HFF-Myc (cell line): ENCODE measurements around the gene SEC14L5.

Experiments used
- DNase-seq: peaks from one replicate; pipeline ENCODE4 v3.0.0-alpha.2; 2011; ENCODE audit warnings: low read depth; ENCODE audit errors: extremely low read depth
- H3K4me3 ChIP-seq: replicated peaks from 2 replicates; pipeline ENCODE4 v1.5.1; 2011; ENCODE audit warnings: low read depth, mild to moderate bottlenecking, control low read depth, low read length
- TF ChIP-seq, protein P1 (sequence below): IDR thresholded peaks from 2 replicates; pipeline ENCODE4 v1.5.1; 2012; ENCODE audit warnings: mild to moderate bottlenecking, low read depth, low read length, control low read depth; ENCODE audit errors: missing control alignments

SEC14L5 gene

DNA sequence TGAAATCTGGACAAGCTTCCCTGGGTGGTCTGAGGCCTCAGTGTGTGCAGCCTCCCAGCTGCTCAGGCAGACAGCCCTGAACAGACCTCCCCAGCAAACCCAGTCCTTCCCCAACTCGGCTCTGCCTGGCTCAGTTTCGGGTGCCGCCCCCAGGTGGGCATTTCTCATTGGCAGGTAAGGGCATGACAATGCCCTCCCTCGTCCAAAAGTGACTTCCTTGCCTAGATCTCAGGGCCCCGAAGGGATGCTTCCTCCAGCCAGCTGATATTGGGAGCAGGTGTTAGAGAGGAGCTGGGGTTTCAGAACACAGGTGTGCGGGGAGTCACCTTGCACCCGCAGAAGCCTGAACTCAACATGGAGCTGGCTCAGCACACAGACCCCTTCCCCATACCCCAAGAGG lies 17.4 kb upstream of the SEC14L5 start:
- DNase-seq, result no peak
- no peak overlapping the region for H3K4me3 ChIP-seq
- TF ChIP-seq, protein P1, sequence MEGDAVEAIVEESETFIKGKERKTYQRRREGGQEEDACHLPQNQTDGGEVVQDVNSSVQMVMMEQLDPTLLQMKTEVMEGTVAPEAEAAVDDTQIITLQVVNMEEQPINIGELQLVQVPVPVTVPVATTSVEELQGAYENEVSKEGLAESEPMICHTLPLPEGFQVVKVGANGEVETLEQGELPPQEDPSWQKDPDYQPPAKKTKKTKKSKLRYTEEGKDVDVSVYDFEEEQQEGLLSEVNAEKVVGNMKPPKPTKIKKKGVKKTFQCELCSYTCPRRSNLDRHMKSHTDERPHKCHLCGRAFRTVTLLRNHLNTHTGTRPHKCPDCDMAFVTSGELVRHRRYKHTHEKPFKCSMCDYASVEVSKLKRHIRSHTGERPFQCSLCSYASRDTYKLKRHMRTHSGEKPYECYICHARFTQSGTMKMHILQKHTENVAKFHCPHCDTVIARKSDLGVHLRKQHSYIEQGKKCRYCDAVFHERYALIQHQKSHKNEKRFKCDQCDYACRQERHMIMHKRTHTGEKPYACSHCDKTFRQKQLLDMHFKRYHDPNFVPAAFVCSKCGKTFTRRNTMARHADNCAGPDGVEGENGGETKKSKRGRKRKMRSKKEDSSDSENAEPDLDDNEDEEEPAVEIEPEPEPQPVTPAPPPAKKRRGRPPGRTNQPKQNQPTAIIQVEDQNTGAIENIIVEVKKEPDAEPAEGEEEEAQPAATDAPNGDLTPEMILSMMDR, result no peak

DNA sequence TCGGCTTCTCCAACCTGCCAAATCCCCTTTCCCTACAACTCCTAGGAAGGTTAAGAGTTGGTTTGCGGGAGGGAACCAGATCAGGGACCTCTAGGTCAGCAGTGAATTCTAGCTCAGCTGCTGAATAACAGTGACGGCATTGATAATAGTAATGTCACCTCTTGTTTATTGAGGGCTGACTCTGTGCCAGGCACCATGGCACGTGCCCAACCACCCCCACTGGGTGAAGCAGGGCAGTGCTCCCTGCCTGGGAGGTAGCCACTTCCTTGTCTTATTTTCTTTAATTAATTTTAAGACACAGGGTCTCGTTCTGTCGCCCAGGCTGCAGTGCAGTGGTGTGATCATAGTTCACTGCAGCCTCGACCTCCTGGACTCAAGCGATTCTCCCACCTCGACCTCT lies 15.6 kb upstream of the SEC14L5 start:
- DNase-seq, result no peak
- TF ChIP-seq, protein P1, result no peak
- 0 out of 2 replicates have a peak overlapping the region, but pooled peaks have one; percentile 2 for H3K4me3 ChIP-seq

DNA sequence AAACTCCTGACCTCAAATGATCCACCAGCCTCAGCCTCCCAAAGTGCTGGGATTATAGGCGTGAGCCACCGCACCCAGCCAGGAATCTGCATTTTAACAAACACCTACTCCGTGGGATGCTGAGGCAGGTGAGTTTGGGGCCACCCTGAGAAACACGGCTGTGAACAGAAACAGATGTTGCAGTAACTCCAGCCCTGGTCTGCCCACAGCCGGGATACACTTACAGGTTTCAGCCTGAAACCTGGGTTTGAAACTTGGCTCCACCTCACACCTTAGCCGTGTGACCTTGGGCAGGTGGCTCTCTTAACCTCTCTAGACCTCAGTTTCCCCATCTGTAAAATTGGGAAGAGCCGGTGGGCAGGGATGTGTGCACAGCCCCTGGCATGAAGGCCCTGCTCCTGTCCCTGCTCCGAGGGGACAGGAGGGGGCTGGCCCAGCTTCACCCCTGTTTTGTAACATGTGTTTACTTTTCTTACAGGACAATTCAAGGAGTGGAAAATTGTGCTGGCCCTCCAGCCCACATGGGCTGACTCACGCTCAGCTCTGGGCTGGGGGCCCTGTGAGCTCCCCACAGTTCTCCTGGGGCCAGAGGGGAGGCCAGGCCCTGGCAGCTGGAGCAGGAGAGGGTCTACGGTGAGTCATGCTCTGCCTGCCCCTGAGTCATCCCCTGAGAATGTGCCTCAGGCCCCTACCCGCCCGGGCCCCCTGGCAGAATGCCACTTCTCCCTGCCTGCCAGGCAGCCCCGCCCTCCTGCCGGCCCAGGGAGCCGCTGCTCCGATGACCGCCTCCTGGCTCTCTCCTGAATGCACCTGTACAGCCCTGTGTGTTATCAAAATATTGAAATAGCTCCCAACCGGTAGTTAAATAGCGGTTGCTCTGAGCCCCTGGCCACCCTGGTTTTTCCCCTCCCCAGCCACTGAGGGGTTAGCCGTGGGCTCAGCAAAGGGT lies 13.5 kb upstream of the SEC14L5 start:
- TF ChIP-seq, protein P1, result no peak
- 0 out of 2 replicates have a peak overlapping the region, but pooled peaks have one; percentile 16 for H3K4me3 ChIP-seq
- peak; percentile 92 for DNase-seq

DNA sequence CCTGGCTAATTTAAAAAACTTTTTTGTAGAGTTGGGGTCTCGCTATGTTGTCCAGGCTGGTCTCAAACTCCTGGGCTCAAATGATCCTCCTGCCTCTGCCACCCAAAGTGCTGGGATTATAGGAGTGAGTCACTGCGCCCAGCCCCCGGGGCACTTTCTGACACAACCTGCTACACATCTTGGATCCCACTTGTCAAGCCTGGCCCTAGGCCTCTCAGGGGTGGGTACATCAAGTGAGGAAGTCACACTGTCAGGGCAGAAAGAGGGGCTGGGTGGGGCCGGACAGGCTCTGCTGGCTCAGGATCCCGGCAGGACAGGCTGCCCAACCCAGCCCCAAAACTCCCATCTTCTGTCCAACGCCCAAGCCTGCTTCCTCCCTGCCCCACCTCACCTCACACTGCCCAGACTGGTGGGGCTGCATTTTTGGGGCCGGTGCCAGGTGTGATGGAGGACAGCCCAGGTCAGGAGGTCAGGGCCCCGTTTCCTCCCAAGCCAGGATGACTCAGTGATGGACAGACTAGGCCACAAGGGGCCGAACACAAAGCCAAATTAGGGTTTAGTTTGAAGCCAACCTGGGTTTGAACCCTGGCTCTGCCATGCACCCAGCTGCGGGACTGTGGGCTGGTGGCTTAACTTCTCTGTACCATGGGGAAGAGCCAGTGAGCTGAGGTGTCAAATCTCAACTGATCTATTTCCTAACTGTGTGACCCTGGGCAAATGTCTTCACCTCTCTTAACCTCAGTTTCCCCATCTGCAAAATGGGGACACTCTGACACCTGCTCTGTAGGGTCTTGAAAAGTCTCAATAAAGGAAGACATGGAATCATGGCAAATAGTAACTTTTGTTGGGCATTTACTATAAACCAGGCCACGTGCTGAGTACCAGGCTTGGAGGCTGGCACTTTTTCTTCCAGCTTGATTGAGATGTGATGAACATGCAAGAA lies 12.3 kb upstream of the SEC14L5 start:
- no peak for DNase-seq
- TF ChIP-seq, protein P1, result no peak
- H3K4me3 ChIP-seq, result no peak overlapping the region

DNA sequence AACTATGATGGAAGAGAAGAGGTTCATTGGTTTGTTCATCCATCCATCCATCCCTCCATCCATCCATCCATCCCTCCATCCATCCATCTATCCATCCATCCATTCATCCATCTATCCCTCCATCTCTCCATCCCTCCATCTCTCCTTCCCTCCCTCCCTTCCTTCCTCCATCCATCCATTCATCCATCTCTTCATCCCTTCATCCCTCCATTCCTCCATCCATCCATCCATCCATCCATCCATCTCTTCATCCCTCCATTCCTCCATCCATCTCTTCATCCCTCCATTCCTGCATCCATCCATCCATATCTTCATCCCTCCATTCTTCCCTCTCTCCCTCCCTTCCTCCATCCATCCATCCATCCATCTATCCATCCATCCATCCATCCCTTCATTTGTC lies 11.2 kb upstream of the SEC14L5 start:
- TF ChIP-seq, protein P1, result no peak
- DNase-seq, result no peak
- no peak overlapping the region for H3K4me3 ChIP-seq

DNA sequence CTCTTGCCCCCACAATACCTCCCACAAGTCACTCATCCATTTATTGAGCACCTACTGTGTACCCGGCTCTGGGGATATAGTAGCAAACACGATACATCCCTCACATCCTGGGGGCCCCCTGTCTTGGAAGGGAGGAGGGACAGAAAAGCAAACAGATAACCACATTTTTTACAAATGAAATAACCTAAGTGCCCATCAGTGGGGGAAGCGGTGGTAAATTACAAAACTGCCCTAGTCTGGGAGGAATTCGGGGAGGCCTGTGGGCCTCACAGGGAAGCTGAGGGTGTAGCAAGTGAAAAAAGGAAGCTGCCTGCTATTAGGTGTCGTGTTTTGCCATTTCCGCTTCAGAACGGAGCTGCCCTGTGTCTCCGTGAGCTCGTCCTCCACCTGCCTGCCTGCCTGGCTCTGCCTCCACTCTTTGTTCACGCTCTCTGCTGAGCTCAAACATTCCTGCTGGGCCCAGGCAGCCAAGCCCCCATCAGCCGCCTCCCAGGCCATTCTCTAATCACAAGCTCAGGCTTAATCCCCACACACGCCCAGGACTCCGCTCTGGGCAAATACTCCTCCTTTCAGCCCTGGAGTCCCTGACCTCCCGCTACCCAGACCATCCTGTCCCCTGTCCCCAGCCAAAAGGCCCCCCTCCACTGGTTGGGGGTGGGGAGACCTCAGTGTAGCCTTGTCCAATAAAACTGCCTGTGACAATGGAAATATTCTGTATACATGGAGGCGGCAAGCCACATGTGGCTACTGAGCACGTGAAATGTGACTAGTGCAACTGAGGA lies 10.2 kb upstream of the SEC14L5 start:
- no peak for DNase-seq
- TF ChIP-seq, protein P1, result no peak
- no peak overlapping the region for H3K4me3 ChIP-seq
